ENCODE data around the gene BCL2L13.

- no peak for TF ChIP-seq CTCF (conservative IDR thresholded peaks at IDR 0.05; ENCODE audit: low read depth, low read length)
- no peak for TF ChIP-seq EZH2 (IDR thresholded peaks at IDR 0.05; ENCODE audit: borderline replicate concordance, low read depth, low read length, poor library complexity, severe bottlenecking)
Observed at GRCh38 chr22:17705951-17706900, 67.7 kb downstream of the BCL2L13 start.
